Ureter (tissue), 1 donor: Measurements from ENCODE around the gene ACOT9. TPM values are rescaled to one million over a fixed set of nuclear protein-coding genes. Genes with fewer than 3 reads are reported as not detected.
"Not testable (repeated sequence)": the region's sequence is repeated elsewhere in the genome, so short reads cannot be mapped to it uniquely, and the experiment has no call there.

Source experiments
- DNase-seq: peaks from one replicate; pipeline ENCODE4 v3.0.0-alpha.2; 2020; ENCODE audit warnings: low spot score
- total RNA-seq: library from RNA; stranded (reverse); gene quantifications from one replicate; pipeline ENCODE4 v1.2.4, GENCODE V29; 2023
- donor health status: DM: yes; HTN: yes; CAD: no.

Gene ACOT9
- total RNA-seq: 31.0 TPM

- DNase-seq: peak; percentile 89
These were observed at the start of gene ACOT9 for GRCh38 chrX:23742697-23743622. TSS of gene ACOT9 (minus strand) at chrX:23743276. CDS start at chrX:23743144, 132 bp downstream.

- no peak for DNase-seq
These were observed 47.0 kb upstream of the ACOT9 start for GRCh38 chrX:23790155-23790497.

GRCh38 chrX:23789386-23790154 is 46.5 kb upstream of the ACOT9 start:
- no peak for DNase-seq

GRCh38 chrX:23788946-23789345 is 45.9 kb upstream of the ACOT9 start:
- DNase-seq: no peak

GRCh38 chrX:23788521-23788920 is 45.4 kb upstream of the ACOT9 start:
- no peak for DNase-seq

- DNase-seq: no peak
These were observed 44.7 kb upstream of the ACOT9 start for GRCh38 chrX:23787745-23788118.

- DNase-seq: no peak
These were observed 43.3 kb upstream of the ACOT9 start for GRCh38 chrX:23786268-23786815.

- DNase-seq: no peak
These were observed 42.5 kb upstream of the ACOT9 start for GRCh38 chrX:23785580-23785979.

- no peak for DNase-seq
These were observed 41.6 kb upstream of the ACOT9 start for GRCh38 chrX:23784470-23785331.

- no peak for DNase-seq
These were observed 40.8 kb upstream of the ACOT9 start for GRCh38 chrX:23783589-23784469.

- DNase-seq: peak; percentile 96
These were observed 40.0 kb upstream of the ACOT9 start, which contains the start of gene SAT1 for GRCh38 chrX:23782863-23783588. TSS of gene SAT1 (plus strand) at chrX:23783173. CDS start at chrX:23783352, 179 bp downstream.

- no peak for DNase-seq
These were observed 39.4 kb upstream of the ACOT9 start for GRCh38 chrX:23782455-23782854.

- no peak for DNase-seq
These were observed 35.9 kb upstream of the ACOT9 start for GRCh38 chrX:23779025-23779424.

- DNase-seq: no peak
These were observed 33.3 kb upstream of the ACOT9 start for GRCh38 chrX:23776363-23776762.

GRCh38 chrX:23773601-23774175 is 30.6 kb upstream of the ACOT9 start:
- no peak for DNase-seq

- not testable (repeated sequence) for DNase-seq
These were observed 28.0 kb upstream of the ACOT9 start for GRCh38 chrX:23771086-23771485.

GRCh38 chrX:23770142-23770541 is 27.1 kb upstream of the ACOT9 start:
- DNase-seq: no peak

GRCh38 chrX:23766650-23767551 is 23.8 kb upstream of the ACOT9 start:
- DNase-seq: no peak
